AG04450 (cell line): ENCODE data around the gene TNRC6A. TPM values are rescaled to one million over a fixed set of nuclear protein-coding genes. Genes with fewer than 3 reads are reported as not detected.
A peak's percentile ranks its signal among the peaks of the same experiment; 100 is the strongest.

Experiments
- CTCF ChIA-PET: fragments of 300-600, 350-600 bp; formaldehyde crosslinking; extraction: SDS; loops from one replicate; lab custom pipeline; 2022; ENCODE audit warnings: antibody characterized with exemption, inconsistent platforms; lab: Charles Lee
- POLR2A ChIA-PET: fragments of 350-600 bp; formaldehyde crosslinking; extraction: SDS; loops from one replicate; lab custom pipeline; 2021; ENCODE audit warnings: antibody characterized with exemption, inconsistent platforms; lab: Yijun Ruan, JAX
- DNase-seq: peaks from one replicate; pipeline ENCODE4 v3.0.0-alpha.2; 2011; ENCODE audit warnings: low read depth, low spot score
- H3K27ac ChIP-seq: one replicate; pipeline ENCODE4 v1.5.1; 2012; ENCODE audit warnings: low read depth, low read length, control low read depth
- H3K27me3 ChIP-seq: one replicate; pipeline ENCODE4 v1.6.0; 2012; ENCODE audit warnings: low read length; ENCODE audit not compliant: control insufficient read depth, insufficient read depth
- H3K4me3 ChIP-seq: 2 replicates; pipeline ENCODE4 v1.5.1; 2011; ENCODE audit warnings: mild to moderate bottlenecking, low read depth, low read length, control low read depth
- H3K9me3 ChIP-seq: 2 replicates; pipeline ENCODE4 v1.5.1; 2012; ENCODE audit warnings: low read length; ENCODE audit not compliant: control insufficient read depth, insufficient read depth
- CTCF ChIP-seq: IDR thresholded peaks from 2 replicates; pipeline ENCODE4 v1.5.1; 2011; ENCODE audit warnings: low read depth, low read length, control low read depth, inconsistent platforms
- polyA plus RNA-seq: library from polyadenylated mRNA; depleted of rRNA; stranded (reverse); fragments of >200 nt; gene quantifications from 2 replicates; pipeline ENCODE4 v1.2.3, GENCODE V29; 2011

The TNRC6A gene
- polyA plus RNA-seq, 1 experiment, result 76.2 TPM

DNA sequence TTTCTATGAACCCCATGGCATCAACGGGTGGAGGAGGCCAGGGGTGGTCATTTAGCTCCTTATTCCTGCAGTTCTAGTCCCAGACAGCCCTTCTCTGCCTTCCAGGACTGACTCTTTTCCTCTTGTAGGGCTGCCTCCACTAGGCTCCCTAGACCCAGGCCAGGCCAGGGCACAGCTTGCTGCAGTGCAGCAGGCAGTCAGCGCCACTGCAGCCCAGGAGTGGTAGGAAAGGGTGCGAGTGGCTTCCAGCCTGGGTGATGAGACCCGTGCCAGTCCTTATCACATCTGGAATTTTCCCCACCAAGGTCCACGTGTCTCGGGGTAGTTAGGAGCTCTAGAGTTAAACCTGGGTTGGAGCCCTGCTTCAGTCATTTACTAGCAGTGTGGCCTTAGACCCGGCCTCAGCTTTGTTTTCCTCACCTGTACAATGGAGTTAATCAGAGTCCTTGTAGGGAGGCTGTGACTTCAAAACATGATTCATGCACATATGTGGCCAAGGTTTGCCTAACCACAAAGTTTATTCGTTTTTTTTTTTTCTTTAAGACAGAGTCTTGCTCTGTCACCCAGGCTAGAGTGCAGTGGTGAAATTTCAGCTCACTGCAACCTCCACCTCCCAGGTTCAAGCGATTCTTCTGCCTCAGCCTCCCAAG lies 121.0 kb downstream of the TNRC6A start:
- no peak overlapping the region for H3K27ac ChIP-seq
- no peak for TF ChIP-seq CTCF
- no peak for DNase-seq
- H3K27me3 ChIP-seq, result no peaks in the 10 kb centered on the region
- no peaks in the 10 kb centered on the region for H3K9me3 ChIP-seq
- POLR2A ChIA-PET, result interaction anchor here (0.7 kb wide), 2 partner anchors 149 to 331 kb away, joined by 3 read pairs; no protein-coding TSS in a partner anchor
- CTCF ChIA-PET, result interaction anchor here (0.7 to 1.4 kb wide), 4 partner anchors 8 to 166 kb away, joined by 3 to 8 read pairs (median 4); no protein-coding TSS in a partner anchor
- no peak overlapping the region for H3K4me3 ChIP-seq

- Histone ChIP-seq H3K4me3 (no peak overlapping the region), H3K27me3 (no peaks in the 10 kb centered on the region), H3K9me3 (no peaks in the 10 kb centered on the region), H3K27ac (no peak overlapping the region)
- ChIA-PET CTCF (interaction anchor here (1.0 to 1.2 kb wide), 3 partner anchors 17 to 165 kb away, joined by 4 to 8 read pairs (median 5); no protein-coding TSS in a partner anchor), POLR2A (interaction anchor here (0.6 kb wide), 1 partner anchor 49 kb away, joined by 3 read pairs; no protein-coding TSS in a partner anchor)
- no peak for TF ChIP-seq CTCF
- no peak for DNase-seq
Measured at GRCh38 chr16:24851700-24852099, 122.2 kb downstream of the TNRC6A start.

DNA sequence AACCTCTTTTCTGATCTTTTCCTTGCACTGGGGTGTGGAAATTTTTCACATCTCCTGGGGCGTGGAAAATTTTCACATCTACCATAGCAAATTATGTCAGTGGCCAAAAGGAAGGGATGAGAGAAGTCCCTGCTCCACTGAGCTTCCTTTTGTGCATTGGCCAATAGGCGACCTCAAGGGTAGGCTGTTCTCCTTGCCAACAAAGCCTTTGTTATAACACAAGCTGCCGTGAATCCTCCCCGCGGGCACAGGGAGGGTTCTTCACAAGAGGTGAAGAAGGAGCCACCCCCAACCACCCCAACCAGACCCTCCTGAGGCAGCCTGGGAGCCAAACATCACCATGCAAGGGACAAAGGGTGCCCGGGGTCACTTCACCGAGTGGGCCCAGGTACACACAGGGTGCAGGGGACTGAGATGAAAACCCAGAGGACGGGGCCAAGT lies 122.8 kb downstream of the TNRC6A start:
- TF ChIP-seq CTCF, result no peak
- ChIA-PET CTCF (interaction anchor here (1.0 to 1.2 kb wide), 2 partner anchors 18 to 54 kb away, joined by 4 to 5 read pairs; no protein-coding TSS in a partner anchor), POLR2A (interaction anchor here (1.2 kb wide), 1 partner anchor 134 kb away, joined by 3 read pairs; no protein-coding TSS in a partner anchor)

GRCh38 chr16:24853169-24853824 lies 123.8 kb downstream of the TNRC6A start:
- CTCF ChIA-PET, result no interaction called here
- no peak for DNase-seq
- no peak for TF ChIP-seq CTCF
- POLR2A ChIA-PET, result interaction anchor here (1.2 kb wide), 1 partner anchor 133 kb away, joined by 3 read pairs; no protein-coding TSS in a partner anchor
- H3K27ac ChIP-seq, result peak overlapping the region; percentile 24
- H3K27me3 ChIP-seq, result no peaks in the 10 kb centered on the region
- no peaks in the 10 kb centered on the region for H3K9me3 ChIP-seq
- no peak overlapping the region for H3K4me3 ChIP-seq

More for the DNA sequence above, 122.8 kb downstream of the TNRC6A start:
- Histone ChIP-seq H3K4me3 (no peak overlapping the region), H3K9me3 (no peaks in the 10 kb centered on the region), H3K27ac (no peak overlapping the region), H3K27me3 (no peaks in the 10 kb centered on the region)
- no peak for DNase-seq
